Endothelial cell of hepatic sinusoid (primary cell): ENCODE data around the gene COL20A1.

Source experiments
- in situ Hi-C: cut with HindIII; loops from 2 replicates; pipeline ENCODE4 v1.10.0; 2017; ENCODE audit warnings: low sequenced_read_pairs

COL20A1 gene

GRCh38 chr20:63356931-63357879 lies 64.2 kb downstream of the COL20A1 start:
- in situ Hi-C loops = no loop called here

GRCh38 chr20:63357921-63358905 lies 65.2 kb downstream of the COL20A1 start:
- in situ Hi-C loops = no loop called here

GRCh38 chr20:63359164-63359934 lies 66.4 kb downstream of the COL20A1 start:
- in situ Hi-C loops = no loop called here

- in situ Hi-C loops = no loop called here
Measured at GRCh38 chr20:63359937-63360849, 67.2 kb downstream of the COL20A1 start.

- in situ Hi-C loops = no loop called here
Measured at GRCh38 chr20:63360850-63361518, 68.0 kb downstream of the COL20A1 start, which contains the start of gene CHRNA4. Gene CHRNA4, minus strand, starts transcription at chr20:63361349. Its CDS starts 184 bp downstream, at chr20:63361165.

- in situ Hi-C loops = no loop called here
Measured at GRCh38 chr20:63361519-63362435, 68.8 kb downstream of the COL20A1 start.

GRCh38 chr20:63362436-63363009 lies 69.5 kb downstream of the COL20A1 start:
- in situ Hi-C loops = no loop called here

GRCh38 chr20:63363013-63363957 lies 70.3 kb downstream of the COL20A1 start:
- in situ Hi-C loops = no loop called here

GRCh38 chr20:63363981-63364561 lies 71.1 kb downstream of the COL20A1 start:
- in situ Hi-C loops = no loop called here

- in situ Hi-C loops = no loop called here
Measured at GRCh38 chr20:63364801-63365585, 72.0 kb downstream of the COL20A1 start.

GRCh38 chr20:63365601-63366389 lies 72.8 kb downstream of the COL20A1 start:
- in situ Hi-C loops = no loop called here

- in situ Hi-C loops = no loop called here
Measured at GRCh38 chr20:63366390-63367365, 73.7 kb downstream of the COL20A1 start.

- in situ Hi-C loops = no loop called here
Measured at GRCh38 chr20:63367446-63368055, 74.6 kb downstream of the COL20A1 start.
